RWPE1 (cell line): ENCODE measurements around the gene GCNT2.

Experiments
- CTCF ChIA-PET: fragments of 350-600 bp; sonication (Branson Sonifier 250); formaldehyde crosslinking; extraction: SDS; loops from one replicate; lab custom pipeline; 2021; lab: Yijun Ruan, JAX
- POLR2A ChIA-PET: fragments of 400-600 bp; formaldehyde crosslinking; extraction: SDS; loops from one replicate; lab custom pipeline; 2020; ENCODE audit warnings: antibody characterized with exemption; ENCODE audit not compliant: low non-redundant PET; lab: Yijun Ruan, JAX
- DNase-seq: peaks from one replicate; pipeline ENCODE4 v3.0.0; 2012; ENCODE audit warnings: low spot score
- H3K27ac ChIP-seq: fragments of 450-650 bp; 2 replicates; pipeline ENCODE4 v1.5.1; 2017
- TF ChIP-seq, protein P1 (sequence below): fragments of 450-650 bp; conservative IDR thresholded peaks from 2 replicates; pipeline ENCODE4 v1.5.1; 2017; ENCODE audit warnings: low read depth, mild to moderate bottlenecking

Gene GCNT2

DNA sequence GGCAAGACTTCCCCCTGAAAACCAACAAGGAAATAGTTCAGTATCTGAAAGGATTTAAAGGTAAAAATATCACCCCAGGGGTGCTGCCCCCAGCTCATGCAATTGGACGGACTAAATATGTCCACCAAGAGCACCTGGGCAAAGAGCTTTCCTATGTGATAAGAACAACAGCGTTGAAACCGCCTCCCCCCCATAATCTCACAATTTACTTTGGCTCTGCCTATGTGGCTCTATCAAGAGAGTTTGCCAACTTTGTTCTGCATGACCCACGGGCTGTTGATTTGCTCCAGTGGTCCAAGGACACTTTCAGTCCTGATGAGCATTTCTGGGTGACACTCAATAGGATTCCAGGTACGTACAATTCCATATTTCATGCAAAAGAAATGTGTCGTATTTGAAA lies 35.8 kb downstream of the GCNT2 start:
- no peak for DNase-seq
- no peak overlapping the region for H3K27ac ChIP-seq
- TF ChIP-seq, protein P1, sequence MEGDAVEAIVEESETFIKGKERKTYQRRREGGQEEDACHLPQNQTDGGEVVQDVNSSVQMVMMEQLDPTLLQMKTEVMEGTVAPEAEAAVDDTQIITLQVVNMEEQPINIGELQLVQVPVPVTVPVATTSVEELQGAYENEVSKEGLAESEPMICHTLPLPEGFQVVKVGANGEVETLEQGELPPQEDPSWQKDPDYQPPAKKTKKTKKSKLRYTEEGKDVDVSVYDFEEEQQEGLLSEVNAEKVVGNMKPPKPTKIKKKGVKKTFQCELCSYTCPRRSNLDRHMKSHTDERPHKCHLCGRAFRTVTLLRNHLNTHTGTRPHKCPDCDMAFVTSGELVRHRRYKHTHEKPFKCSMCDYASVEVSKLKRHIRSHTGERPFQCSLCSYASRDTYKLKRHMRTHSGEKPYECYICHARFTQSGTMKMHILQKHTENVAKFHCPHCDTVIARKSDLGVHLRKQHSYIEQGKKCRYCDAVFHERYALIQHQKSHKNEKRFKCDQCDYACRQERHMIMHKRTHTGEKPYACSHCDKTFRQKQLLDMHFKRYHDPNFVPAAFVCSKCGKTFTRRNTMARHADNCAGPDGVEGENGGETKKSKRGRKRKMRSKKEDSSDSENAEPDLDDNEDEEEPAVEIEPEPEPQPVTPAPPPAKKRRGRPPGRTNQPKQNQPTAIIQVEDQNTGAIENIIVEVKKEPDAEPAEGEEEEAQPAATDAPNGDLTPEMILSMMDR, result no peak
- POLR2A ChIA-PET, result interaction anchor here (0.6 kb wide), 1 partner anchor 138 kb away, joined by 9 read pairs; the partner anchor contains the start of gene PAK1IP1
- CTCF ChIA-PET, result no interaction called here

DNA sequence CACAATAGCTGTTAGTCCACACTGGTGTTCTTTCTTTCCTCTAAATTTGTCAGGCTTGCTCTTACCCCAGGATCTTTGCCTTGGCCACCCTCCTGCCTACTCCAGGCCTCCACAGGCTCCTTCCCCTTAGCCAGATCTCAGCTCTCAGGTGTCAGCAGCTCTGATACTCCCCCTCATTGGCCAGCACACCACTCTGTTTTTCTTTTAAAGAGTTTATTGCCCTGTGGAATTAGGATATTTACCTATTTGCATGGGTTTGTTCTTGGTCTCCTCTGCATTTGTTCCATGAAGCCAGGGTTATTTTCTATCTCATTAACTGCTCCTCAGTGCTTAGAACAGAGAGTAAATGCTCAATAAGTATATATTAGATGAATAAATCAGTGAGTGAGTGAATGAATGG lies 36.8 kb downstream of the GCNT2 start:
- POLR2A ChIA-PET, result no interaction called here

DNA sequence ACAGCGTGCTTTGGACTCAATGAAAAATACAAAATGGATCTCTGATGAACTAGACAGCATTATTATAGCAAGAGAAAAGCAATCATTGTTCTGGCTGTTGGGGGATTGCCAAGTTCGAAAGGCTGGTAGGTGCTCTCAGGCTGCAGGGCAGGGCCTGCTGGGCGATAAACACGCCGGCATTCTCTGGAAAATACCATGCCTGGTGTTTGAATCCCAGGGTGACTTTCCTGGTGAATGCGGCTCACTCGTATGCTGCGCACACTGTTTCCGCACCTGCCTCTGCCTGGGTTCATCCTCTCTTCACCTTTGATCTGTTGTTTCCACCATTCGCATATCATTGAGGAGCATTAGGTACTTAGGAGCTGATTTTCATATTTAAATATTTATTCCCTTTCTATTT lies 37.4 kb downstream of the GCNT2 start:
- no peak overlapping the region for H3K27ac ChIP-seq
- ChIA-PET POLR2A (no interaction called here), CTCF (no interaction called here)
- TF ChIP-seq, protein P1, result no peak
- no peak for DNase-seq

More for the DNA sequence above, 36.8 kb downstream of the GCNT2 start:
- DNase-seq, result no peak
- no peak overlapping the region for H3K27ac ChIP-seq
- TF ChIP-seq, protein P1, result no peak
- CTCF ChIA-PET, result no interaction called here

DNA sequence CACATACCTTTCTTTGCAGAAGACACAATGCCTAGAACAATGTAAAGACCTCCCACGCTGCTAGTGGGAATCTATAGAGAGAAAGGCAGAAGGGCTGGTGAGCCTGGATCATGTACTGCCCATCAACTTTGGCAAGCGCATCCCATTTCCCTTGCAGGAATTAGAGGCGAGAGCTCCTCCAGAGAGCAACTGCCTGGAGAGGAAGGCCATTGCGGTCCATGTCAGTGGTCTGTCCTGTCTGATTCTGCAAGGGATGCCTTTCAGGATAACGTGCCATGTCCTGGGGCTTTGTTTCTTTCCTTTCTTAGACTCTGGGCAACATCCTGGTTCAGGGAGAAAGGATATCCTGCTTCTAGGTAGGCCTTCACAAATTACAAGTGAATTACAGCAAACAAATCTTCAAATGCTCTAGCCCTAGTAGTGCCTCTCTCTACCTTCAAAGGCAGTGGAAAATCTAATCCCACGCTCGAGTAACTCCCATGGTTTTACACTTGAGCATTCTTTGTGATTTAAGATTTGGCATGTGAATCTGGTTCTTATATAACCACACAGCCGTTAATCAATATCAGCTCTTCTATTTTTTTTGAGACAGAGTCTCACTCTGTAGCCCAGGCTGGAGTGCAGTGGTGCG lies 38.5 kb downstream of the GCNT2 start:
- TF ChIP-seq, protein P1, result no peak
- CTCF ChIA-PET, result interaction anchor here (0.7 kb wide), 1 partner anchor 274 kb away, joined by 3 read pairs; no protein-coding TSS in a partner anchor
- H3K27ac ChIP-seq, result no peak overlapping the region
- DNase-seq, result no peak
- POLR2A ChIA-PET, result no interaction called here

DNA sequence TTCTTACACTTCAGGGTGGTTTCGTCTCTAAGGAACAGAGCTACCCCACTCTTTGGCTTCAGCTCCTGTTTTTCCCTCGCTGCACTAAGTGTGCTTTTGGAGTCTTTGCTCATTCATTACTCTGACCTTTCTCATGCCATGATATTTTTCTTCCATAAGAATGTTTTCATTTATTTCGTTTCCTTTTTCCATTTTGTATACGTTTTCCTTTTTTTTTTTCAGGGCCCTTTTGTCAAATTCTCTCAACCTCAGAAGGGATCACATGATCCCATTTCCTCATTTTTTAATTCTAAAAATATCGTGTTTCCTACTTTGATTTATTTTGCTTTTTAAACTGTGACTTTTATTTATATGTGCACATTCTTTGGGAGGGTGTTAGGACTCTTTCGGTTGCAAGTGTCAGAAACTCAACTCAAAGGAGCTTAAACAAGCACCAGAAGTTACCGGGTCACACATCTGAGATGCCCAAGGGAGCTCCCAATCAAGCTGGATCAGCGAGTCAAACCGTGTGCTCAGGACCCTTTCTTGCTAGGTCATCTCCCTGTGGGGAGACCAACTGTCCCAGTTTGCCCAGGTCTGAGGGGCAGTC lies 40.6 kb downstream of the GCNT2 start:
- TF ChIP-seq, protein P1, result no peak
- POLR2A ChIA-PET, result no interaction called here
- DNase-seq, result no peak
- no peak overlapping the region for H3K27ac ChIP-seq
- CTCF ChIA-PET, result no interaction called here

DNA sequence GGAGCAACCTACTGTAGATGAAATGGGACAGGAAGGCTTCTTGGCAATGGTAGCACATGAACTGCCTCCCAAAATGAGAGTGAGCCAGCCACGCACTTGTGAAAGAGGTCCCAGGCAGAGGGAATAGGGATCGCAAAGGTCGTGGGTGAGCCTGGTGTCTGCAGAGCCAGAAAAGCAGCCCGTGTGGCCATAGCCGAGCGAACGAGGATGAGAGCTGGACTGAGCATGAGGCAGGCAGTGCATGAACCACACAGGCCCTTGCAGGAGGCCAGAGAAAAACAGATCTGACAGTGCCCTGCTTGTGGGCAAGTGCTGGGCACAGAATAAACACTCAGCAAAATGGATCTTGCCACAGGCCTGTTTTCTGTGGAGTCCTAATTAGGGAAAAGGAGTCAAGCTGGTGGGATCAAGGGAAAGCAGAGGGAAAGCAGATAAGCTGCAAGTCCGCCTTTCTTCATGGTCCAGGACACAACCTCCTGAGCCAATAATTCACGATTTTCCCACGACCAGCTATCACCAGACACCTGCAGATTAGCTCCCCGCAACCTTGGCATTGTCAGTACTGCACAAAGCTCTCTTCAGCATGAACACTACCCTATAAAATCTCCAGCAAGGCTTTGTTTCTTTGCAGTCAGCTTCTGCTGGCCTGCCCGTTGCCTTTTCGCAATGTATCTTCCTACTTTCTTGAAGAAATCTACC lies 44.0 kb downstream of the GCNT2 start:
- TF ChIP-seq, protein P1, result no peak
- ChIA-PET POLR2A (no interaction called here), CTCF (no interaction called here)
- no peak overlapping the region for H3K27ac ChIP-seq
- DNase-seq, result no peak
